Measurements from ENCODE around the gene SMAP1. TPM values are rescaled to one million over a fixed set of nuclear protein-coding genes. Genes with fewer than 3 reads are reported as not detected.
"Not testable (repeated sequence)": the region's sequence is repeated elsewhere in the genome, so short reads cannot be mapped to it uniquely, and the experiment has no call there.

SMAP1 gene
- polyA plus RNA-seq, 1 experiment = 23.3 TPM

DNA sequence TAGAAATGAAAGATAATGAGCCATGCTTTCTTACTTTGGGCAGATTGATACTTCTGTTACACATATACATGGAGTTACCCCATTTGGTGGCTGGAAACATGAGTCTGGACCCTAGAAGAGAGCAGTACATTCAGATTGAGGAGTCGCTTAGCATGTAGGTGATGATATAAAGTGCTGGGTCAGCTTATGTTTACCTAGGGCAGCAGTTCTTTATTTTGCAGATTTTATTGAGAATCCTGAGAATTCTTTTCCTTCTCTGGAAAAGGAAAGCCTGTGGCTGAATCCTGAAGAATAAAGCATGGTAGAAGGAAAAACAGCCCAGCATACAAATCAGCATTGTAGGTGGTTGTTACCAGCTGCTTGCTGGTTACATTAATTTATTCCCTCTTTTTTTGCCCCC lies 91.2 kb downstream of the SMAP1 start:
- no peak for DNase-seq (ENCODE audit: low read depth)
- H3K36me3 ChIP-seq (ENCODE audit: control insufficient read depth, insufficient read depth, low read length) = no peaks in the 10 kb centered on the region
- no peaks in the 10 kb centered on the region for H3K27me3 ChIP-seq (ENCODE audit: control insufficient read depth, insufficient read depth, low read length)
- ChIA-PET POLR2A (no interaction called here), CTCF (no interaction called here)
- TF ChIP-seq, protein P1, sequence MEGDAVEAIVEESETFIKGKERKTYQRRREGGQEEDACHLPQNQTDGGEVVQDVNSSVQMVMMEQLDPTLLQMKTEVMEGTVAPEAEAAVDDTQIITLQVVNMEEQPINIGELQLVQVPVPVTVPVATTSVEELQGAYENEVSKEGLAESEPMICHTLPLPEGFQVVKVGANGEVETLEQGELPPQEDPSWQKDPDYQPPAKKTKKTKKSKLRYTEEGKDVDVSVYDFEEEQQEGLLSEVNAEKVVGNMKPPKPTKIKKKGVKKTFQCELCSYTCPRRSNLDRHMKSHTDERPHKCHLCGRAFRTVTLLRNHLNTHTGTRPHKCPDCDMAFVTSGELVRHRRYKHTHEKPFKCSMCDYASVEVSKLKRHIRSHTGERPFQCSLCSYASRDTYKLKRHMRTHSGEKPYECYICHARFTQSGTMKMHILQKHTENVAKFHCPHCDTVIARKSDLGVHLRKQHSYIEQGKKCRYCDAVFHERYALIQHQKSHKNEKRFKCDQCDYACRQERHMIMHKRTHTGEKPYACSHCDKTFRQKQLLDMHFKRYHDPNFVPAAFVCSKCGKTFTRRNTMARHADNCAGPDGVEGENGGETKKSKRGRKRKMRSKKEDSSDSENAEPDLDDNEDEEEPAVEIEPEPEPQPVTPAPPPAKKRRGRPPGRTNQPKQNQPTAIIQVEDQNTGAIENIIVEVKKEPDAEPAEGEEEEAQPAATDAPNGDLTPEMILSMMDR (IDR thresholded peaks at IDR 0.05; ENCODE audit: insufficient read depth, low read depth, low read length) = no peak
- H3K4me3 ChIP-seq (ENCODE audit: low read depth, low read length) = no peak overlapping the region

DNA sequence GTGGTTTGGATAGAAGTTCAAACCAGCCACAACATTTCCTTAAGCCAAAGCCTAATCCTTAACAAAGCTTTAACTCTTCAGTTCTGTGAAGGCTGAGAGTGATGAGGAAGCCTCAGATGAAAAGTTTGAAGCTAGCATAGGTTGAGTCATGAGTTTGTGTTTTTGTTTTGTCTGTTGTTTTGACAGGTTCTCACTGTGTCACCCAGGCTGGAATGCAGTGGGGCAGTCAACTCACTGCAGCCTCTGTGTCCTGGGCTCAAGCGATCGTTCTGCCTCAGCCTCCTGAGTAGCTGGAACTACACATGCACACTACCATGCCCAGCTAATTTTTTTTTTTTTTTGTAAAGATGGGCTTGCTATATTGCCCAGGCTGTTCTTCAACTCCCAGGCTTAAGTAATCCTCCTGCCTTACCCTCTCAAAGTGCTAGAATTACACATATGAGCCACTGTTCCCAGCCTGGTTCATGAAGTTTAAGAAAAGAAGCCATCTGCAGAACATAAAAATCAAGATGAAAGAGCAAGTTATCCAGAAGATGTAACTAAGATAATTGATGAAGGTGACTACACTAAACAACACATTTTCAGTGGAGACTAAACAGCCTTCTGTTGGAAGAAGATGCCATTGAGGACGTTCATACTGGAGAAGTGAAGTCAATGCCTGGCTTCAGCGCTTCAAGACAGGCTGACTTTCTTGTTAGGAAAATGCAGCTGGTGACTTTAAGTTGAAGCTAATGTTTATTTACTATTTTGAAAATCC lies 96.2 kb downstream of the SMAP1 start:
- no peak overlapping the region for H3K4me3 ChIP-seq (ENCODE audit: low read depth, low read length)
- DNase-seq (ENCODE audit: low read depth) = no peak
- TF ChIP-seq, protein P1 (IDR thresholded peaks at IDR 0.05; ENCODE audit: insufficient read depth, low read depth, low read length) = no peak
- CTCF ChIA-PET = interaction anchor here (1.1 to 1.9 kb wide), 3 partner anchors 12 to 31 kb away, joined by 3 to 5 read pairs (median 3); no protein-coding TSS in a partner anchor
- H3K27me3 ChIP-seq (ENCODE audit: control insufficient read depth, insufficient read depth, low read length) = no peaks in the 10 kb centered on the region
- POLR2A ChIA-PET = no interaction called here
- no peaks in the 10 kb centered on the region for H3K36me3 ChIP-seq (ENCODE audit: control insufficient read depth, insufficient read depth, low read length)

DNA sequence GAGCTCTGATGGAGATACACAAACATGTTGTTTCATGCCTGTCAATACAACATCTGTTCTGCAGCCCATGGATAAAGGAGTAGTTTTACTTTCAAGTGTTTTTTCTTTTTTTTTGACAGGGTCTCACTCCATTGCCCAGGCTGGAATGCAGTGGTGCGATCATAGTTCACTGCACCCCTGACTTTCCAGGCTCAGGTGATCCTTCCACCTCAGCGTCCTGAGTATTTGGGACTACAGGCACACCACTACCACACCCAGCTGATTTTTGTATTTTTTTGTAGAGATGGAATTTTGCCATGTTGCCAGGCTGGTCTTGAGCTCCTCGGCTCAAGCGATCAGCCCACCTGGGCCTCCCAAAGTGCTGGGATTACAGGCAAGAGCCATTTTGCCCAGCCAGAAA lies 97.0 kb downstream of the SMAP1 start:
- no peaks in the 10 kb centered on the region for H3K36me3 ChIP-seq (ENCODE audit: control insufficient read depth, insufficient read depth, low read length)
- TF ChIP-seq, protein P1 (IDR thresholded peaks at IDR 0.05; ENCODE audit: insufficient read depth, low read depth, low read length) = no peak
- no peak for DNase-seq (ENCODE audit: low read depth)
- ChIA-PET POLR2A (no interaction called here), CTCF (interaction anchor here (1.5 to 1.9 kb wide), 2 partner anchors 17 to 31 kb away, joined by 3 to 5 read pairs; no protein-coding TSS in a partner anchor)
- no peaks in the 10 kb centered on the region for H3K27me3 ChIP-seq (ENCODE audit: control insufficient read depth, insufficient read depth, low read length)
- H3K4me3 ChIP-seq (ENCODE audit: low read depth, low read length) = no peak overlapping the region

DNA sequence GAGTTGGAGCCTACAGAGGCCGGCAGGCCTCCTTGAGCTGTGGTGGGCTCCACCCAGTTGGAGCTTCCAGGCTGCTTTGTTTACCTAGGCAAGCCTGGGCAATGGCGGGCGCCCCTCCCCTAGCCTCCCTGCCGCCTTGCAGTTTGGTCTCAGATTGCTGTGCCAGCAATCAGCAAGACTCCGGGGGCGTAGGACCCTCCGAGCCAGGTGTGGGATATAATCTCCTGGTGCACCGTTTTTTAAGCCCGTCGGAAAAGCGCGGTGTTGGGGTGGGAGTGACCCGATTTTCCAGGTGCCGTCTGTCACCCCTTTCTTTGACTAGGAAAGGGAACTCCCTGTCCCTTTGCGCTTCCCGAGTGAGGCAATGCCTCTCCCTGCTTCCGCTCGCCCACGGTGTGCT lies 103.7 kb downstream of the SMAP1 start:
- H3K4me3 ChIP-seq (ENCODE audit: low read depth, low read length); CTCF ChIA-PET; POLR2A ChIA-PET: not testable (repeated sequence)

DNA sequence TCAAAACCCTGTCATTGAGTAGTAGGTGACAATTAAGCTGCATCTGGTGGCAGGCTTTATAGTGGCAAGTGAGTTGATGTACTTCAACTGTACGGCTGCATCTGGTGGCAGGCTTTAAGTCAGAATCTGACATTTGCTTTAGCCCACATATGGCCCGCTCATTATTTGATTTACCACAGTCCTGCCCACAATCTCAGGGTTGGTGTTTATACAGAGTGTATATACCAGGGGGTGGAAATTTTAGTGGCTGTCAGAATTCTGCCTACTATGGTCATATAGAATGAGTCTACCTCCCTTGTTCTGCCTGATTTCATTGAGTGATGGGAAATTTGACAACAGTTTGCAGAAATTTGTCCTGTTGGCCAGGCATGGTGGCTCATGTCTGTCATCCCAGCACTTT lies 112.3 kb downstream of the SMAP1 start:
- ChIA-PET CTCF (interaction anchor here (2.4 kb wide), 1 partner anchor 16 kb away, joined by 5 read pairs; no protein-coding TSS in a partner anchor), POLR2A (no interaction called here)
- Histone ChIP-seq H3K27me3 (ENCODE audit: control insufficient read depth, insufficient read depth, low read length) (no peaks in the 10 kb centered on the region), H3K36me3 (ENCODE audit: control insufficient read depth, insufficient read depth, low read length) (0 out of 2 replicates have a peak, but pooled peaks cover 1% of the 10 kb centered on the region), H3K4me3 (ENCODE audit: low read depth, low read length) (no peak overlapping the region)
- TF ChIP-seq, protein P1 (IDR thresholded peaks at IDR 0.05; ENCODE audit: insufficient read depth, low read depth, low read length) = no peak
- no peak for DNase-seq (ENCODE audit: low read depth)

More for the DNA sequence above, 103.7 kb downstream of the SMAP1 start:
- H3K27me3 ChIP-seq (ENCODE audit: control insufficient read depth, insufficient read depth, low read length); H3K36me3 ChIP-seq (ENCODE audit: control insufficient read depth, insufficient read depth, low read length); DNase-seq (ENCODE audit: low read depth): not testable (repeated sequence)

Measured in BJ (cell line).